ENCODE results near the gene UBE2QL1.

Gene UBE2QL1

DNA sequence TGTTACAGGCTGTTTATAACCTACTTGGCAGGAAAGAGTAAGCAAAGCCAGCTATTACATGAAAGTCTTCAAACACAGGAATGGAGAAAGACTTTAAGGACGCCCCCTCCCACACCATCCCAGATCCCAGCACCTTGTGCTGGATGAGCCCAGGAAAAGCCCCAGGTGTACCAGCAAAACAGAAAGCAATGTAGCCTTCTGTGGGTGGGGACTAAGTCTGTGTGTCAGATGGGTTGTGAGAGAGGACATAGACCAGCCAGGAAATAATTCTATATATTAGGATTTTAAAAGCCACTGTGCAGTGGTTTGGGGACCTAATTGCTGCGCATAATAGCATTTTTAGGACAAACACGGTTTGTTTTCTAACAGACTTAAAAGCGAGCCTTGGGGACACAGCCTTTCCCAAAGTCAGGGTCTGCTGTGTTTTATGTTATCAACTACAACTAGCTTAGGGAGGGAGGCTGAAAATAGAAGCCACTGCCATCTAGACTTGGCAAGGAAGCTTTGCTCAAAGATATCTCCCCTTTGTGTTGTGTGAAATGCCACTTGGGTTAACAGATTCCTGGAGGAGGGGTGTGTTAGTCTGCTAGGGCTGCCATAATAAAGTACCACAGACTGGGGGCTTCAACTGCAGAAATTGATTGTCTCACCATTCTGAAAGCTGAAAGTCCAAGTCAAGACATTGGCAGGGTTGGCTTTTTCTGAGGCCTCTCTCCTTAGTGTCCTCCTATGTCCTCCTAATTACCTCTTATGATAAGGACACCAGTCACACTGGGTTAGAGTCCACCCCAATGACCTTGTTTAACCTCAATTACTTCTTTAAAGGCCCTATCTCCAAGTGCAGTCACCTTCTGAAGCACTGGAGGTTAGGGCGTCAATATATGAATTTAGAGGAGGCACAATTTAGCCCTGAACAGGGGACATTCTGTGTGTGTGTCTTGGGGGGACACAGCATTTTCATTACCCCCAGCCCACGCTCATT, 17.2 kb upstream of the UBE2QL1 start:
- H4K20me1 ChIP-seq (ENCODE audit: low read depth, low read length), result no peaks in the 10 kb centered on the region
- no peaks in the 10 kb centered on the region for H3K79me2 ChIP-seq (ENCODE audit: insufficient read depth, low read length)
- H3K27me3 ChIP-seq (ENCODE audit: low read length), result no peaks in the 10 kb centered on the region
- no peak overlapping the region for H2AFZ ChIP-seq (ENCODE audit: low read depth, low read length, severe bottlenecking)
- no peak overlapping the region for H3K4me2 ChIP-seq (ENCODE audit: low read depth, low read length, poor library complexity, severe bottlenecking)
- H3F3A ChIP-seq (ENCODE audit: insufficient read depth), result no peaks in the 10 kb centered on the region
- H3K27ac ChIP-seq (ENCODE audit: low read depth, low read length), result no peak overlapping the region
- H3K9ac ChIP-seq (ENCODE audit: low read length), result no peak overlapping the region
- no peaks in the 10 kb centered on the region for H3K36me3 ChIP-seq (ENCODE audit: low read length)
- no peaks in the 10 kb centered on the region for H3K9me2 ChIP-seq (replicated peaks; ENCODE audit: insufficient read depth, low read length)
- no peaks in the 10 kb centered on the region for H3K9me3 ChIP-seq (ENCODE audit: insufficient read depth, low read length)
- H3K4me3 ChIP-seq (ENCODE audit: insufficient read depth, low read length, poor library complexity, severe bottlenecking), result no peak overlapping the region
- TF ChIP-seq EZH2phosphoT487 (conservative IDR thresholded peaks at IDR 0.05; ENCODE audit: low read length), result no peak
- TF ChIP-seq, protein P1, sequence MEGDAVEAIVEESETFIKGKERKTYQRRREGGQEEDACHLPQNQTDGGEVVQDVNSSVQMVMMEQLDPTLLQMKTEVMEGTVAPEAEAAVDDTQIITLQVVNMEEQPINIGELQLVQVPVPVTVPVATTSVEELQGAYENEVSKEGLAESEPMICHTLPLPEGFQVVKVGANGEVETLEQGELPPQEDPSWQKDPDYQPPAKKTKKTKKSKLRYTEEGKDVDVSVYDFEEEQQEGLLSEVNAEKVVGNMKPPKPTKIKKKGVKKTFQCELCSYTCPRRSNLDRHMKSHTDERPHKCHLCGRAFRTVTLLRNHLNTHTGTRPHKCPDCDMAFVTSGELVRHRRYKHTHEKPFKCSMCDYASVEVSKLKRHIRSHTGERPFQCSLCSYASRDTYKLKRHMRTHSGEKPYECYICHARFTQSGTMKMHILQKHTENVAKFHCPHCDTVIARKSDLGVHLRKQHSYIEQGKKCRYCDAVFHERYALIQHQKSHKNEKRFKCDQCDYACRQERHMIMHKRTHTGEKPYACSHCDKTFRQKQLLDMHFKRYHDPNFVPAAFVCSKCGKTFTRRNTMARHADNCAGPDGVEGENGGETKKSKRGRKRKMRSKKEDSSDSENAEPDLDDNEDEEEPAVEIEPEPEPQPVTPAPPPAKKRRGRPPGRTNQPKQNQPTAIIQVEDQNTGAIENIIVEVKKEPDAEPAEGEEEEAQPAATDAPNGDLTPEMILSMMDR (IDR thresholded peaks at IDR 0.05; ENCODE audit: insufficient read depth, low read length, poor library complexity, severe bottlenecking), result no peak

GRCh38 chr5:6432206-6432605, 16.5 kb upstream of the UBE2QL1 start:
- no peaks in the 10 kb centered on the region for H3K27me3 ChIP-seq (ENCODE audit: low read length)
- H3K9me3 ChIP-seq (ENCODE audit: insufficient read depth, low read length), result no peaks in the 10 kb centered on the region

GRCh38 chr5:6434731-6435130, 13.9 kb upstream of the UBE2QL1 start:
- Histone ChIP-seq H2AFZ (ENCODE audit: low read depth, low read length, severe bottlenecking) (no peak overlapping the region), H3K9me3 (ENCODE audit: insufficient read depth, low read length) (no peaks in the 10 kb centered on the region), H3K4me2 (ENCODE audit: low read depth, low read length, poor library complexity, severe bottlenecking) (no peak overlapping the region), H3F3A (ENCODE audit: insufficient read depth) (no peaks in the 10 kb centered on the region), H3K36me3 (ENCODE audit: low read length) (no peaks in the 10 kb centered on the region), H3K4me3 (ENCODE audit: insufficient read depth, low read length, poor library complexity, severe bottlenecking) (no peak overlapping the region), H3K79me2 (ENCODE audit: insufficient read depth, low read length) (no peaks in the 10 kb centered on the region), H3K27ac (ENCODE audit: low read depth, low read length) (no peak overlapping the region), H3K27me3 (ENCODE audit: low read length) (no peaks in the 10 kb centered on the region), H3K9ac (ENCODE audit: low read length) (no peak overlapping the region), H4K20me1 (ENCODE audit: low read depth, low read length) (no peaks in the 10 kb centered on the region), H3K9me2 (replicated peaks; ENCODE audit: insufficient read depth, low read length) (no peaks in the 10 kb centered on the region)
- TF ChIP-seq, protein P1 (IDR thresholded peaks at IDR 0.05; ENCODE audit: insufficient read depth, low read length, poor library complexity, severe bottlenecking), result no peak
- no peak for TF ChIP-seq EZH2phosphoT487 (conservative IDR thresholded peaks at IDR 0.05; ENCODE audit: low read length)

More at GRCh38 chr5:6432206-6432605, 16.5 kb upstream of the UBE2QL1 start:
- Histone ChIP-seq H3K4me2 (ENCODE audit: low read depth, low read length, poor library complexity, severe bottlenecking) (no peak overlapping the region), H3K9ac (ENCODE audit: low read length) (no peak overlapping the region), H3K4me3 (ENCODE audit: insufficient read depth, low read length, poor library complexity, severe bottlenecking) (no peak overlapping the region), H3K27ac (ENCODE audit: low read depth, low read length) (no peak overlapping the region), H3K9me2 (replicated peaks; ENCODE audit: insufficient read depth, low read length) (no peaks in the 10 kb centered on the region), H3K79me2 (ENCODE audit: insufficient read depth, low read length) (no peaks in the 10 kb centered on the region), H3K36me3 (ENCODE audit: low read length) (no peaks in the 10 kb centered on the region), H3F3A (ENCODE audit: insufficient read depth) (no peaks in the 10 kb centered on the region), H4K20me1 (ENCODE audit: low read depth, low read length) (no peaks in the 10 kb centered on the region), H2AFZ (ENCODE audit: low read depth, low read length, severe bottlenecking) (no peak overlapping the region)
- TF ChIP-seq EZH2phosphoT487 (conservative IDR thresholded peaks at IDR 0.05; ENCODE audit: low read length), result no peak
- TF ChIP-seq, protein P1 (IDR thresholded peaks at IDR 0.05; ENCODE audit: insufficient read depth, low read length, poor library complexity, severe bottlenecking), result no peak

All from SU-DHL-6 (cell line).